H9 (cell line): ENCODE results near the gene MGLL. TPM values are rescaled to one million over a fixed set of nuclear protein-coding genes. Genes with fewer than 3 reads are reported as not detected.

Experiments
- DNase-seq: peaks from one replicate; pipeline ENCODE4 v3.0.0-alpha.2; 2017
- H2AFZ ChIP-seq: one replicate; pipeline ENCODE4 v1.6.1; 2013; ENCODE audit warnings: mild to moderate bottlenecking, low read length, control low read depth, moderate library complexity
- H2AK5ac ChIP-seq: 2 replicates; pipeline ENCODE4 v1.6.1; 2013; ENCODE audit warnings: low read length, control low read depth, mixed read lengths; ENCODE audit not compliant: insufficient read length
- H2BK120ac ChIP-seq: one replicate; pipeline ENCODE4 v1.6.1; 2013; ENCODE audit warnings: low read depth, mild to moderate bottlenecking, low read length, control low read depth, inconsistent platforms; ENCODE audit not compliant: poor library complexity, severe bottlenecking
- H2BK12ac ChIP-seq: 2 replicates; pipeline ENCODE4 v1.6.1; 2013; ENCODE audit warnings: low read length, control low read depth, mixed read lengths, low read depth; ENCODE audit not compliant: insufficient read length
- H2BK15ac ChIP-seq: 2 replicates; pipeline ENCODE4 v1.6.1; 2013; ENCODE audit warnings: low read depth, low read length, control low read depth
- H2BK20ac ChIP-seq: one replicate; pipeline ENCODE4 v1.6.1; 2013; ENCODE audit warnings: low read depth, mild to moderate bottlenecking, low read length, control low read depth, inconsistent platforms; ENCODE audit not compliant: poor library complexity, severe bottlenecking
- H2BK5ac ChIP-seq: 2 replicates; pipeline ENCODE4 v1.6.1; 2013; ENCODE audit warnings: low read length, control low read depth, mixed read lengths; ENCODE audit not compliant: insufficient read length
- H3K14ac ChIP-seq: 2 replicates; pipeline ENCODE4 v1.6.1; 2013; ENCODE audit warnings: low read length, control low read depth; ENCODE audit not compliant: insufficient read depth
- H3K18ac ChIP-seq: 2 replicates; pipeline ENCODE4 v1.6.1; 2013; ENCODE audit warnings: low read depth, mild to moderate bottlenecking, mixed read lengths, low read length, control low read depth; ENCODE audit not compliant: insufficient read length
- H3K23ac ChIP-seq: 2 replicates; pipeline ENCODE4 v1.6.1; 2013; ENCODE audit warnings: low read length, control low read depth, mixed read lengths, low read depth; ENCODE audit not compliant: insufficient read length
- H3K23me2 ChIP-seq: 2 replicates; pipeline ENCODE4 v1.6.1; 2013; ENCODE audit warnings: low read depth, mild to moderate bottlenecking, mixed read lengths, low read length, control low read depth; ENCODE audit not compliant: insufficient read length, poor library complexity, severe bottlenecking
- H3K27ac ChIP-seq: 2 replicates; pipeline ENCODE4 v1.5.1; 2013; ENCODE audit warnings: low read length, control low read depth, mixed read lengths, low read depth; ENCODE audit not compliant: insufficient read length
- H3K27me3 ChIP-seq: 2 replicates; pipeline ENCODE4 v1.6.1; 2013; ENCODE audit warnings: low read length, control low read depth, inconsistent platforms; ENCODE audit not compliant: insufficient read depth
- H3K4ac ChIP-seq: 2 replicates; pipeline ENCODE4 v1.6.1; 2013; ENCODE audit warnings: low read depth, mild to moderate bottlenecking, control low read depth, inconsistent platforms, low read length, moderate library complexity
- H3K4me1 ChIP-seq: 2 replicates; pipeline ENCODE4 v1.6.1; 2013; ENCODE audit warnings: low read length, control low read depth, inconsistent platforms; ENCODE audit not compliant: insufficient read depth
- H3K4me2 ChIP-seq: 2 replicates; pipeline ENCODE4 v1.6.1; 2013; ENCODE audit warnings: low read length, control low read depth, mixed read lengths; ENCODE audit not compliant: insufficient read length, insufficient read depth
- H3K56ac ChIP-seq: 2 replicates; pipeline ENCODE4 v1.6.1; 2013; ENCODE audit warnings: low read depth, mild to moderate bottlenecking, mixed read lengths, low read length, control low read depth; ENCODE audit not compliant: insufficient read length
- H3K79me1 ChIP-seq: 2 replicates; pipeline ENCODE4 v1.6.1; 2013; ENCODE audit warnings: low read depth, mild to moderate bottlenecking, moderate library complexity, low read length, control low read depth, inconsistent platforms; ENCODE audit not compliant: insufficient read depth, poor library complexity, severe bottlenecking
- H3K79me2 ChIP-seq: 2 replicates; pipeline ENCODE4 v1.6.1; 2013; ENCODE audit warnings: low read length, control low read depth, inconsistent platforms; ENCODE audit not compliant: insufficient read depth
- H3K9ac ChIP-seq: 2 replicates; pipeline ENCODE4 v1.6.1; 2013; ENCODE audit warnings: low read length, control low read depth, mixed read lengths; ENCODE audit not compliant: insufficient read length; ENCODE audit errors: extremely low read depth
- H3K9me3 ChIP-seq: one replicate; pipeline ENCODE4 v1.6.1; 2013; ENCODE audit warnings: low read depth, low read length, inconsistent platforms; ENCODE audit not compliant: control insufficient read depth
- H3T11ph ChIP-seq: one replicate; pipeline ENCODE4 v1.6.1; 2013; ENCODE audit warnings: mild to moderate bottlenecking, low read length, control low read depth, inconsistent platforms
- H4K20me1 ChIP-seq: one replicate; pipeline ENCODE4 v1.6.1; 2013; ENCODE audit not compliant: control insufficient read depth, insufficient read length, insufficient read depth
- H4K5ac ChIP-seq: 2 replicates; pipeline ENCODE4 v1.6.1; 2013; ENCODE audit warnings: low read depth, mild to moderate bottlenecking, mixed read lengths, low read length, control low read depth; ENCODE audit not compliant: insufficient read length
- H4K8ac ChIP-seq: replicated peaks from 2 replicates; pipeline ENCODE4 v1.6.1; 2013; ENCODE audit warnings: low read length, control low read depth, mixed read lengths, low read depth; ENCODE audit not compliant: insufficient read length
- H4K91ac ChIP-seq: 2 replicates; pipeline ENCODE4 v1.6.1; 2013; ENCODE audit warnings: low read depth, mild to moderate bottlenecking, moderate library complexity, mixed read lengths, low read length, control low read depth; ENCODE audit not compliant: insufficient read length
- H3K27ac Mint-ChIP-seq, 3 experiments: 2 replicates in 2 of 3; 3 replicates in 1 of 3; pipeline ENCODE4 v1.8.0; 2020 to 2021; ENCODE audit warnings: mixed read lengths in 3 of 3, mild to moderate bottlenecking in 1 of 3, moderate library complexity in 1 of 3
- H3K27me3 Mint-ChIP-seq: 2 replicates; pipeline ENCODE4 v1.8.0; 2021; ENCODE audit warnings: low read depth, mild to moderate bottlenecking, moderate library complexity, mixed read lengths
- H3K36me3 Mint-ChIP-seq, 3 experiments: 2 replicates in 2 of 3; 3 replicates in 1 of 3; pipeline ENCODE4 v1.8.0; 2020 to 2021; ENCODE audit warnings: low read depth in 3 of 3, mixed read lengths in 3 of 3; ENCODE audit not compliant: insufficient read depth in 1 of 3
- H3K4me1 Mint-ChIP-seq, 2 experiments: 2 replicates each; pipeline ENCODE4 v1.8.0; 2020; ENCODE audit warnings: mixed read lengths in 2 of 2
- H3K4me3 Mint-ChIP-seq, 2 experiments: 2 replicates in 1 of 2; 3 replicates in 1 of 2; pipeline ENCODE4 v1.8.0; 2020 to 2021; ENCODE audit warnings: mild to moderate bottlenecking in 2 of 2, mixed read lengths in 2 of 2, moderate library complexity in 1 of 2
- H3K9me3 Mint-ChIP-seq, 2 experiments: 2 replicates in 1 of 2; 3 replicates in 1 of 2; pipeline ENCODE4 v1.8.0; 2020; ENCODE audit warnings: mild to moderate bottlenecking in 2 of 2, mixed read lengths in 2 of 2, moderate library complexity in 1 of 2
- CTCF ChIP-seq: fragments of 200-600 bp; sonication (generic); conservative IDR thresholded peaks from 3 replicates; pipeline ENCODE4 v1.8.0; 2021; ENCODE audit warnings: antibody characterized with exemption, mild to moderate bottlenecking
- WGBS: extraction: QIAGEN DNeasy Blood & Tissue Kit; methylation state at CpG from one replicate; pipeline ENCODE4 v1.1.7; 2013; ENCODE audit warnings: missing lambda C conversion rate, low lambda C conversion rate, mixed read lengths; ENCODE audit not compliant: insufficient read length; ENCODE audit errors: extremely low coverage; 5-methylcytosine and 5-hydroxymethylcytosine counted together
- total RNA-seq: library from RNA; stranded (reverse); gene quantifications from 2 replicates; pipeline ENCODE4 v1.2.1, GENCODE V29; 2021

Gene MGLL
- total RNA-seq, 1 experiment from 2014 or later, result 0.11 TPM

- no peaks in the 10 kb centered on the region for H4K20me1 ChIP-seq
- H4K8ac ChIP-seq, result no peak overlapping the region
- H2AFZ ChIP-seq, result no peak overlapping the region
- H2BK15ac ChIP-seq, result no peak overlapping the region
- H4K5ac ChIP-seq, result no peak overlapping the region
- H2BK5ac ChIP-seq, result no peak overlapping the region
- no peaks in the 10 kb centered on the region for H3K27me3 ChIP-seq
- H3K36me3 Mint-ChIP-seq, result peaks cover 0 to 2% (median 0%) of the 10 kb centered on the region in 3 experiments; a peak in 2 of 7 replicates
- WGBS, result no CpG with 5 or more reads among the region's 4 CpGs
- H3K4ac ChIP-seq, result no peak overlapping the region
- no peaks in the 10 kb centered on the region for H3K27me3 Mint-ChIP-seq
- no peaks in the 10 kb centered on the region for H3K79me1 ChIP-seq
- no peak overlapping the region for H3K4me3 Mint-ChIP-seq
- no peak overlapping the region for H3T11ph ChIP-seq
- no peaks in the 10 kb centered on the region for H3K4me1 ChIP-seq
- H3K79me2 ChIP-seq, result no peaks in the 10 kb centered on the region
- H2AK5ac ChIP-seq, result no peak overlapping the region
- H2BK20ac ChIP-seq, result no peak overlapping the region
- no peak overlapping the region for H2BK12ac ChIP-seq
- H3K23ac ChIP-seq, result no peak overlapping the region
- H3K14ac ChIP-seq, result no peak overlapping the region
- H3K4me1 Mint-ChIP-seq, result no peaks in the 10 kb centered on the region
- no peak overlapping the region for H3K56ac ChIP-seq
- H3K9me3 ChIP-seq, result no peaks in the 10 kb centered on the region
- H3K18ac ChIP-seq, result no peak overlapping the region
- H3K9me3 Mint-ChIP-seq, result no peaks in the 10 kb centered on the region
- no peak overlapping the region for H3K27ac Mint-ChIP-seq
- no peak overlapping the region for H2BK120ac ChIP-seq
- DNase-seq, result no peak
- TF ChIP-seq CTCF, result no peak
- H3K23me2 ChIP-seq, result no peaks in the 10 kb centered on the region
- no peak overlapping the region for H3K27ac ChIP-seq
- no peak overlapping the region for H4K91ac ChIP-seq
- H3K4me2 ChIP-seq, result no peak overlapping the region
- H3K9ac ChIP-seq, result no peak overlapping the region
Observed at GRCh38 chr3:127654374-127654773, 167.9 kb downstream of the MGLL start.
